Endothelial cell of umbilical vein (primary cell): ENCODE results near the gene CNOT11. TPM values are rescaled to one million over a fixed set of nuclear protein-coding genes. Genes with fewer than 3 reads are reported as not detected.
A peak's percentile ranks its signal among the peaks of the same experiment; 100 is the strongest.

Source experiments
- BruUV-seq: library from RNA; stranded (reverse); fragments of 400-500 nt; replicated peaks from 2 replicates; lab custom pipeline; 2021; lab: Mats Ljungman, UMichigan
- CTCF ChIA-PET: fragments of 300-600, 350-600 bp; sonication (Branson Sonifier 250); formaldehyde crosslinking; loops from one replicate; lab custom pipeline; 2021; ENCODE audit warnings: antibody characterized with exemption, inconsistent platforms; lab: Charles Lee
- POLR2A ChIA-PET: fragments of 300-600, 350-600 bp; sonication (Branson Sonifier 250); formaldehyde crosslinking; loops from one replicate; lab custom pipeline; 2021; ENCODE audit warnings: antibody characterized with exemption, inconsistent platforms; lab: Charles Lee
- DNase-seq: peaks from one replicate; pipeline ENCODE4 v3.0.0-alpha.2; 2011; ENCODE audit warnings: low read depth, low spot score
- FAIRE-seq: peaks from 2 replicates; lab custom pipeline; 2011; peaks lifted over from hg19 to GRCh38; lab: Jason Lieb, UNC
- H2AFZ ChIP-seq: 2 replicates; pipeline ENCODE4 v1.6.0; 2012; ENCODE audit warnings: low read depth, low read length, control low read depth, inconsistent platforms
- H3K27ac ChIP-seq: 2 replicates; pipeline ENCODE4 v1.5.1; 2011; ENCODE audit warnings: low read depth, mild to moderate bottlenecking, control low read depth, low read length, moderate library complexity; ENCODE audit not compliant: insufficient read depth
- H3K27me3 ChIP-seq, 2 experiments: 2 replicates each; pipeline versions ENCODE4 v1.6.0 to v1.6.1; 2011; ENCODE audit warnings: low read length in 2 of 2, mixed read lengths in 1 of 2; ENCODE audit not compliant: control insufficient read depth in 2 of 2, insufficient read depth in 2 of 2
- H3K36me3 ChIP-seq, 2 experiments: 2 replicates in 1 of 2; 3 replicates in 1 of 2; pipeline ENCODE4 v1.5.1; 2011; ENCODE audit warnings: low read length in 2 of 2, mild to moderate bottlenecking in 1 of 2, moderate library complexity in 1 of 2; ENCODE audit not compliant: control insufficient read depth in 2 of 2, insufficient read depth in 2 of 2; ENCODE audit errors: extremely low read depth in 1 of 2
- H3K4me1 ChIP-seq: 3 replicates; pipeline ENCODE4 v1.5.1; 2011; ENCODE audit warnings: mild to moderate bottlenecking, low read length; ENCODE audit not compliant: control insufficient read depth, insufficient read depth; ENCODE audit errors: extremely low read depth
- H3K4me2 ChIP-seq: 2 replicates; pipeline ENCODE4 v1.6.1; 2011; ENCODE audit warnings: low read length, control low read depth, mixed read lengths; ENCODE audit not compliant: insufficient read depth
- H3K4me3 ChIP-seq, 3 experiments: fragments of 200-600 bp in 1 of 3; sonication (generic), shearing (Covaris generic) in 1 of 3; replicated peaks in 1 of 3; 2 replicates each; pipeline ENCODE4 v1.5.1; 2011 to 2016; ENCODE audit warnings: control low read depth in 3 of 3, low read length in 3 of 3, mild to moderate bottlenecking in 2 of 3, inconsistent platforms in 1 of 3, low read depth in 1 of 3, moderate library complexity in 1 of 3; ENCODE audit not compliant: insufficient read depth in 1 of 3
- H3K79me2 ChIP-seq: 2 replicates; pipeline ENCODE4 v1.6.0; 2012; ENCODE audit warnings: low read length, inconsistent platforms; ENCODE audit not compliant: control insufficient read depth, insufficient read depth
- H3K9ac ChIP-seq: replicated peaks from 2 replicates; pipeline ENCODE3; 2011; ENCODE audit warnings: low read length, control low read depth; ENCODE audit not compliant: insufficient read depth; ENCODE audit errors: extremely low read depth
- H3K9me1 ChIP-seq: replicated peaks from 3 replicates; pipeline ENCODE4 v1.6.0; 2011; ENCODE audit warnings: mild to moderate bottlenecking, low read length; ENCODE audit not compliant: control insufficient read depth, insufficient read depth; ENCODE audit errors: extremely low read depth
- H3K9me3 ChIP-seq: replicated peaks from 2 replicates; pipeline ENCODE4 v1.5.1; 2012; ENCODE audit warnings: low read length, inconsistent platforms; ENCODE audit not compliant: control insufficient read depth, insufficient read depth
- H4K20me1 ChIP-seq: replicated peaks from 2 replicates; pipeline ENCODE3; 2011; ENCODE audit warnings: mild to moderate bottlenecking, low read length; ENCODE audit not compliant: control insufficient read depth, insufficient read depth; ENCODE audit errors: extremely low read depth
- EZH2 ChIP-seq: IDR thresholded peaks from 2 replicates; pipeline ENCODE4 v1.6.1; 2012; ENCODE audit warnings: borderline replicate concordance, low read depth, mild to moderate bottlenecking, moderate library complexity, low read length, inconsistent platforms; ENCODE audit not compliant: severe bottlenecking
- FOS ChIP-seq: IDR thresholded peaks from 2 replicates; pipeline ENCODE4 v1.6.1; 2011; ENCODE audit warnings: mild to moderate bottlenecking, low read length, moderate library complexity, borderline replicate concordance; ENCODE audit not compliant: insufficient read depth
- GATA2 ChIP-seq: IDR thresholded peaks from 2 replicates; pipeline ENCODE4 v1.7.0; 2011; ENCODE audit warnings: low read depth, mild to moderate bottlenecking, moderate library complexity, mixed read lengths, low read length; ENCODE audit not compliant: insufficient read length, insufficient read depth
- JUN ChIP-seq: IDR thresholded peaks from 2 replicates; pipeline ENCODE4 v1.6.1; 2011; ENCODE audit warnings: borderline replicate concordance, low read depth; ENCODE audit not compliant: insufficient read length, insufficient read depth
- MAX ChIP-seq: IDR thresholded peaks from 2 replicates; pipeline ENCODE4 v1.6.1; 2011; ENCODE audit not compliant: insufficient read depth, insufficient read length
- MYC ChIP-seq: IDR thresholded peaks from one replicate; pipeline ENCODE4 v1.6.1; 2011; ENCODE audit warnings: mild to moderate bottlenecking, low read depth, low read length
- POLR2A ChIP-seq: IDR thresholded peaks from 2 replicates; pipeline ENCODE4 v1.6.1; 2012; ENCODE audit warnings: low read depth, mild to moderate bottlenecking, control low read depth, low read length
- POLR2AphosphoS5 ChIP-seq: IDR thresholded peaks from 2 replicates; pipeline ENCODE4 v1.6.1; 2012; ENCODE audit warnings: low read depth, mild to moderate bottlenecking, control low read depth, low read length, moderate library complexity; ENCODE audit not compliant: insufficient read depth
- dilution Hi-C: fragments of 300-500 bp; cut with MboI; formaldehyde crosslinking; loops from one replicate; pipeline ENCODE4 v1.15.0; 2019; ENCODE audit warnings: low sequenced_read_pairs; ENCODE audit not compliant: extremely low pct_ligation_motif_present
- intact Hi-C: fragments of 100-400 bp; cut with micrococcal nuclease; formaldehyde crosslinking; loops from one replicate; pipeline ENCODE4 v1.10.0; 2022
- polyA plus RNA-seq, 4 experiments: library from polyadenylated mRNA; depleted of rRNA in 3 of 4; stranded (reverse) in 3 of 4; unstranded in 1 of 4; fragments of >200 nt; gene quantifications; 2 replicates each; pipeline versions ENCODE4 v1.2.1 to v1.2.3, GENCODE V29; 2011 to 2012; ENCODE audit warnings: missing spikeins in 1 of 4
- total RNA-seq: library from RNA; stranded (reverse); gene quantifications from 2 replicates; pipeline ENCODE4 v1.2.3, GENCODE V29; 2021
- TF ChIP-seq, protein P1 (sequence below), 2 donors: IDR thresholded peaks; 1 replicate in 1 of 2; 2 replicates in 1 of 2; pipeline ENCODE4 v1.5.1; 2011; ENCODE audit warnings: low read length in 2 of 2, mild to moderate bottlenecking in 2 of 2, moderate library complexity in 2 of 2, control low read depth in 1 of 2, inconsistent platforms in 1 of 2, low read depth in 1 of 2; ENCODE audit not compliant: insufficient read depth in 1 of 2; ENCODE audit errors: extremely low read depth in 1 of 2

Gene CNOT11
- total and polyA plus RNA-seq, 2 donors (not counting 3 experiments of a cell fraction or from before 2014, with no cell fraction given): 40.5 to 44.3 TPM

- DNase-seq (peak; percentile 54), FAIRE-seq (no peak)
- Histone ChIP-seq H3K4me2 (peak overlapping the region; percentile 91), H3K9me3 (no peaks in the 10 kb centered on the region), H3K9ac (peak overlapping the region; percentile 97), H3K79me2 (peaks cover 36% of the 10 kb centered on the region), H3K27me3 (no peaks in the 10 kb centered on the region), H3K36me3 (no peaks in the 10 kb centered on the region), H3K27ac (peak overlapping the region; percentile 89), H4K20me1 (no peaks in the 10 kb centered on the region), H2AFZ (peak overlapping the region; percentile 82), H3K4me3 (peak overlapping the region; percentile 65 to 94 (median 88)), H3K4me1 (peaks cover 18% of the 10 kb centered on the region), H3K9me1 (no peaks in the 10 kb centered on the region)
- no TSS peak for BruUV-seq
- ChIA-PET CTCF (interaction anchor here (0.6 to 2.8 kb wide), 4 partner anchors 10 to 241 kb away, joined by 3 to 13 read pairs (median 6); no protein-coding TSS in a partner anchor), POLR2A (interaction anchor here (1.1 kb wide), 1 partner anchor 444 kb away, joined by 4 read pairs; the partner anchor contains the start of gene MAP4K4)
- intact Hi-C loops: loop anchor here (2.0 to 5.0 kb wide), 3 partner anchors 54 to 241 kb away; partner anchors contain the start of gene CREG2
- dilution Hi-C loops: no loop called here
- TF ChIP-seq POLR2AphosphoS5: no peak
- TF ChIP-seq GATA2: no peak
- no peak for TF ChIP-seq MAX
- no peak for TF ChIP-seq MYC
- TF ChIP-seq, protein P1, sequence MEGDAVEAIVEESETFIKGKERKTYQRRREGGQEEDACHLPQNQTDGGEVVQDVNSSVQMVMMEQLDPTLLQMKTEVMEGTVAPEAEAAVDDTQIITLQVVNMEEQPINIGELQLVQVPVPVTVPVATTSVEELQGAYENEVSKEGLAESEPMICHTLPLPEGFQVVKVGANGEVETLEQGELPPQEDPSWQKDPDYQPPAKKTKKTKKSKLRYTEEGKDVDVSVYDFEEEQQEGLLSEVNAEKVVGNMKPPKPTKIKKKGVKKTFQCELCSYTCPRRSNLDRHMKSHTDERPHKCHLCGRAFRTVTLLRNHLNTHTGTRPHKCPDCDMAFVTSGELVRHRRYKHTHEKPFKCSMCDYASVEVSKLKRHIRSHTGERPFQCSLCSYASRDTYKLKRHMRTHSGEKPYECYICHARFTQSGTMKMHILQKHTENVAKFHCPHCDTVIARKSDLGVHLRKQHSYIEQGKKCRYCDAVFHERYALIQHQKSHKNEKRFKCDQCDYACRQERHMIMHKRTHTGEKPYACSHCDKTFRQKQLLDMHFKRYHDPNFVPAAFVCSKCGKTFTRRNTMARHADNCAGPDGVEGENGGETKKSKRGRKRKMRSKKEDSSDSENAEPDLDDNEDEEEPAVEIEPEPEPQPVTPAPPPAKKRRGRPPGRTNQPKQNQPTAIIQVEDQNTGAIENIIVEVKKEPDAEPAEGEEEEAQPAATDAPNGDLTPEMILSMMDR (IDR thresholded peaks at IDR 0.05; ENCODE audit: extremely low read depth in 1 of 2, insufficient read depth in 1 of 2, low read depth in 1 of 2, low read length in 2 of 2): no peak
- TF ChIP-seq FOS: no peak
- no peak for TF ChIP-seq POLR2A
- TF ChIP-seq EZH2: no peak
- no peak for TF ChIP-seq JUN
Measured at GRCh38 chr2:101253013-101253702, 472 bp downstream of the CNOT11 start.
